OCI-LY3 (cell line): ENCODE data around the gene EXOC1.

Experiments used
- EZH2phosphoT487 ChIP-seq: fragments of 200-600 bp; shearing (Covaris generic); IDR thresholded peaks from 2 replicates; pipeline ENCODE4 v1.6.1; 2018; ENCODE audit warnings: antibody characterized with exemption, mixed run types, low read depth
- TF ChIP-seq, protein P1 (sequence below): fragments of 200-600, 300-600 bp; sonication (generic); IDR thresholded peaks from 2 replicates; pipeline ENCODE4 v1.5.1; 2014; ENCODE audit warnings: antibody characterized with exemption, low read length, low read depth

GRCh38 chr4:55817691-55818090 lies 35.8 kb upstream of the EXOC1 start:
- TF ChIP-seq, protein P1, sequence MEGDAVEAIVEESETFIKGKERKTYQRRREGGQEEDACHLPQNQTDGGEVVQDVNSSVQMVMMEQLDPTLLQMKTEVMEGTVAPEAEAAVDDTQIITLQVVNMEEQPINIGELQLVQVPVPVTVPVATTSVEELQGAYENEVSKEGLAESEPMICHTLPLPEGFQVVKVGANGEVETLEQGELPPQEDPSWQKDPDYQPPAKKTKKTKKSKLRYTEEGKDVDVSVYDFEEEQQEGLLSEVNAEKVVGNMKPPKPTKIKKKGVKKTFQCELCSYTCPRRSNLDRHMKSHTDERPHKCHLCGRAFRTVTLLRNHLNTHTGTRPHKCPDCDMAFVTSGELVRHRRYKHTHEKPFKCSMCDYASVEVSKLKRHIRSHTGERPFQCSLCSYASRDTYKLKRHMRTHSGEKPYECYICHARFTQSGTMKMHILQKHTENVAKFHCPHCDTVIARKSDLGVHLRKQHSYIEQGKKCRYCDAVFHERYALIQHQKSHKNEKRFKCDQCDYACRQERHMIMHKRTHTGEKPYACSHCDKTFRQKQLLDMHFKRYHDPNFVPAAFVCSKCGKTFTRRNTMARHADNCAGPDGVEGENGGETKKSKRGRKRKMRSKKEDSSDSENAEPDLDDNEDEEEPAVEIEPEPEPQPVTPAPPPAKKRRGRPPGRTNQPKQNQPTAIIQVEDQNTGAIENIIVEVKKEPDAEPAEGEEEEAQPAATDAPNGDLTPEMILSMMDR: no peak
- TF ChIP-seq EZH2phosphoT487: no peak
